Progenitor cell of endocrine pancreas (in vitro differentiated cells): ENCODE data around the gene COQ9. TPM values are rescaled to one million over a fixed set of nuclear protein-coding genes. Genes with fewer than 3 reads are reported as not detected.

Experiments used
- DNase-seq: peaks from one replicate; pipeline ENCODE4 v3.0.0; 2021; ENCODE audit warnings: low spot score; ENCODE audit not compliant: unreplicated experiment
- H3K27ac Mint-ChIP-seq: 2 replicates; pipeline ENCODE4 v1.8.0; 2021; ENCODE audit warnings: mild to moderate bottlenecking, moderate library complexity, mixed read lengths
- H3K27me3 Mint-ChIP-seq: 2 replicates; pipeline ENCODE4 v1.8.0; 2021; ENCODE audit warnings: mixed read lengths
- H3K36me3 Mint-ChIP-seq: 2 replicates; pipeline ENCODE4 v1.8.0; 2022; ENCODE audit warnings: mixed read lengths; ENCODE audit not compliant: insufficient read depth
- H3K4me1 Mint-ChIP-seq: 2 replicates; pipeline ENCODE4 v1.8.0; 2021; ENCODE audit warnings: low read depth, mixed read lengths
- H3K4me3 Mint-ChIP-seq: 2 replicates; pipeline ENCODE4 v1.8.0; 2021; ENCODE audit warnings: low read depth, mild to moderate bottlenecking, moderate library complexity, mixed read lengths
- H3K9me3 Mint-ChIP-seq: 2 replicates; pipeline ENCODE4 v1.8.0; 2021; ENCODE audit warnings: low read depth, mixed read lengths
- CTCF ChIP-seq: fragments of 200-600 bp; sonication (generic); IDR thresholded peaks from one replicate; pipeline ENCODE4 v1.5.0; 2021; ENCODE audit warnings: antibody characterized with exemption, mild to moderate bottlenecking; ENCODE audit not compliant: unreplicated experiment
- total RNA-seq: library from RNA; stranded (reverse); gene quantifications from 2 replicates; pipeline ENCODE4 v1.2.1, GENCODE V29; 2021

COQ9 gene
- total RNA-seq, 1 donor from 2014 or later: 70.2 TPM

- Mint-ChIP-seq H3K36me3 (peaks cover 3% of the 10 kb centered on the region), H3K27me3 (peaks cover 6% of the 10 kb centered on the region), H3K27ac (peak overlapping the region; percentile 90), H3K4me3 (peak overlapping the region; percentile 73), H3K9me3 (no peaks in the 10 kb centered on the region), H3K4me1 (peaks cover 31% of the 10 kb centered on the region)
- no peak for DNase-seq
- no peak for TF ChIP-seq CTCF
Observed at GRCh38 chr16:57479976-57480753, 32.9 kb downstream of the COQ9 start.

- Mint-ChIP-seq H3K27me3 (peaks cover 9% of the 10 kb centered on the region), H3K4me1 (peaks cover 36% of the 10 kb centered on the region), H3K9me3 (no peaks in the 10 kb centered on the region), H3K36me3 (peaks cover 3% of the 10 kb centered on the region), H3K27ac (no peak overlapping the region), H3K4me3 (no peak overlapping the region)
- no peak for TF ChIP-seq CTCF
- no peak for DNase-seq
Observed at GRCh38 chr16:57480754-57481230, 33.5 kb downstream of the COQ9 start.

- peaks cover 3% of the 10 kb centered on the region for H3K36me3 Mint-ChIP-seq
- no peaks in the 10 kb centered on the region for H3K9me3 Mint-ChIP-seq
- H3K27me3 Mint-ChIP-seq: peaks cover 9% of the 10 kb centered on the region
- TF ChIP-seq CTCF: no peak
- no peak for DNase-seq
- peak overlapping the region; percentile 81 for H3K27ac Mint-ChIP-seq
- peaks cover 34% of the 10 kb centered on the region for H3K4me1 Mint-ChIP-seq
- no peak overlapping the region for H3K4me3 Mint-ChIP-seq
Observed at GRCh38 chr16:57481421-57481820, 34.1 kb downstream of the COQ9 start.

DNA sequence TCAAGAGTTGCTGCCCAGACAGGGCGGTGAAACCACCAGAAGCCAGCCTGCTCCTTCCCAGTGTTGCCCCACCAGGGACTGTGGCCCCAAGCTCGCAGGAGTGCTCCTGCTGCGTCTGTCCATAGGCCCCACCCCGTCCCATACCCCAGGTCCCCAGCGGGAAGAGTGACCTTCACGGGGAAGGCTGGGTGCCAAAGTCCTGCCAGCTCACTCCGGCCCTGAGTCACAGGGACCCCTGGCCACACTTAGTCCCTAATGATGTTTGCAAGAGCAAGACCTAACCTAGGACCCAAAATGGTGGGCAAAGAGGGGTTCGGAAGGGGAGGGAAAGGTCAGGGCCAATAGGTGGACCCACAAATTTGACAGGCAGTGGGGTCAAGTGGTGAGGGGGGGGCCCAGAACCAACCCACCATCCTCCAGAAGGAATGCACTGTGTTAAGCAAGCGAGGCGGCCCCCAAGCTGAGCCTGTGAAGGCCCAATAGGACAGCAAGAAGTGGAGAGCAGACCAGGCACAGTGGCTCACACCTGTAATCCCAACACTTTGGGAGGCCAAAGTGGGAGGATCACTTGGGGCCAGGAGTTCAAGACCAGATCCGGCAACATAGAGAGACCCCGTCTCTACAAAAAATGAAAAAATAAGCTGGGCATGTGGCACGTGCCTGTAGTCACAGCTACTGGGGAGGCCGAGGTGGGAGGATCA lies 35.7 kb downstream of the COQ9 start:
- Mint-ChIP-seq H3K27me3 (peaks cover 9% of the 10 kb centered on the region), H3K9me3 (no peaks in the 10 kb centered on the region), H3K36me3 (peaks cover 3% of the 10 kb centered on the region), H3K4me3 (no peak overlapping the region), H3K27ac (no peak overlapping the region), H3K4me1 (peaks cover 37% of the 10 kb centered on the region)
- no peak for TF ChIP-seq CTCF
- DNase-seq: no peak

GRCh38 chr16:57483725-57484514 lies 36.6 kb downstream of the COQ9 start:
- no peak for DNase-seq
- Mint-ChIP-seq H3K4me3 (peak overlapping the region; percentile 91), H3K9me3 (no peaks in the 10 kb centered on the region), H3K27me3 (peaks cover 9% of the 10 kb centered on the region), H3K36me3 (peaks cover 2% of the 10 kb centered on the region), H3K4me1 (peaks cover 33% of the 10 kb centered on the region), H3K27ac (peak overlapping the region; percentile 59)
- TF ChIP-seq CTCF: no peak
